Measurements from ENCODE around the gene PARD6G.

- TF ChIP-seq, protein P1, sequence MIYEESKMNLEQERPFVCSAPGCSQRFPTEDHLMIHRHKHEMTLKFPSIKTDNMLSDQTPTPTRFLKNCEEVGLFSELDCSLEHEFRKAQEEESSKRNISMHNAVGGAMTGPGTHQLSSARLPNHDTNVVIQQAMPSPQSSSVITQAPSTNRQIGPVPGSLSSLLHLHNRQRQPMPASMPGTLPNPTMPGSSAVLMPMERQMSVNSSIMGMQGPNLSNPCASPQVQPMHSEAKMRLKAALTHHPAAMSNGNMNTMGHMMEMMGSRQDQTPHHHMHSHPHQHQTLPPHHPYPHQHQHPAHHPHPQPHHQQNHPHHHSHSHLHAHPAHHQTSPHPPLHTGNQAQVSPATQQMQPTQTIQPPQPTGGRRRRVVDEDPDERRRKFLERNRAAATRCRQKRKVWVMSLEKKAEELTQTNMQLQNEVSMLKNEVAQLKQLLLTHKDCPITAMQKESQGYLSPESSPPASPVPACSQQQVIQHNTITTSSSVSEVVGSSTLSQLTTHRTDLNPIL (CRISPR knock-in tag; IDR thresholded peaks at IDR 0.05; ENCODE audit: low read depth): no peak
- TF ChIP-seq ZNF70 (CRISPR knock-in tag; IDR thresholded peaks at IDR 0.05): no peak
- no peak for TF ChIP-seq GLIS3 (CRISPR knock-in tag; IDR thresholded peaks at IDR 0.05)
- TF ChIP-seq, protein P2, sequence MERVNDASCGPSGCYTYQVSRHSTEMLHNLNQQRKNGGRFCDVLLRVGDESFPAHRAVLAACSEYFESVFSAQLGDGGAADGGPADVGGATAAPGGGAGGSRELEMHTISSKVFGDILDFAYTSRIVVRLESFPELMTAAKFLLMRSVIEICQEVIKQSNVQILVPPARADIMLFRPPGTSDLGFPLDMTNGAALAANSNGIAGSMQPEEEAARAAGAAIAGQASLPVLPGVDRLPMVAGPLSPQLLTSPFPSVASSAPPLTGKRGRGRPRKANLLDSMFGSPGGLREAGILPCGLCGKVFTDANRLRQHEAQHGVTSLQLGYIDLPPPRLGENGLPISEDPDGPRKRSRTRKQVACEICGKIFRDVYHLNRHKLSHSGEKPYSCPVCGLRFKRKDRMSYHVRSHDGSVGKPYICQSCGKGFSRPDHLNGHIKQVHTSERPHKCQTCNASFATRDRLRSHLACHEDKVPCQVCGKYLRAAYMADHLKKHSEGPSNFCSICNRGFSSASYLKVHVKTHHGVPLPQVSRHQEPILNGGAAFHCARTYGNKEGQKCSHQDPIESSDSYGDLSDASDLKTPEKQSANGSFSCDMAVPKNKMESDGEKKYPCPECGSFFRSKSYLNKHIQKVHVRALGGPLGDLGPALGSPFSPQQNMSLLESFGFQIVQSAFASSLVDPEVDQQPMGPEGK (CRISPR knock-in tag; IDR thresholded peaks at IDR 0.05; ENCODE audit: borderline replicate concordance): no peak
- no peak for TF ChIP-seq ZC3H10 (CRISPR knock-in tag; IDR thresholded peaks at IDR 0.05)
- no peak for TF ChIP-seq ZFP3 (CRISPR knock-in tag; IDR thresholded peaks at IDR 0.05)
- TF ChIP-seq OSR1 (CRISPR knock-in tag; IDR thresholded peaks at IDR 0.05): no peak
Measured at GRCh38 chr18:80166240-80166639, 81.1 kb downstream of the PARD6G start.
